ENCODE data around the gene FAR1. TPM values are rescaled to one million over a fixed set of nuclear protein-coding genes. Genes with fewer than 3 reads are reported as not detected.

Gene FAR1
- total RNA-seq, 2 experiments from 2014 or later: 39.5 to 41.3 TPM

GRCh38 chr11:13676576-13676975 lies 8.1 kb downstream of the FAR1 start:
- CTCF ChIA-PET: no interaction called here
- Mint-ChIP-seq H3K27ac (no peak overlapping the region), H3K36me3 (peaks cover 8% of the 10 kb centered on the region), H3K4me3 (no peak overlapping the region), H3K4me1 (ENCODE audit: low read depth) (peaks cover 40% of the 10 kb centered on the region), H3K27me3 (no peaks in the 10 kb centered on the region), H3K9me3 (no peaks in the 10 kb centered on the region)
- POLR2A ChIA-PET: no interaction called here
- intact Hi-C loops (cut with micrococcal nuclease): no loop called here
- DNase-seq: no peak

GRCh38 chr11:13679768-13680167 lies 11.3 kb downstream of the FAR1 start:
- ChIA-PET CTCF (no interaction called here), POLR2A (no interaction called here)
- no peak for DNase-seq
- intact Hi-C loops (cut with micrococcal nuclease): no loop called here
- H3K4me1 Mint-ChIP-seq (ENCODE audit: low read depth): peaks cover 28% of the 10 kb centered on the region
- no peak overlapping the region for H3K27ac Mint-ChIP-seq
- H3K4me3 Mint-ChIP-seq: no peak overlapping the region
- H3K27me3 Mint-ChIP-seq: no peaks in the 10 kb centered on the region
- H3K36me3 Mint-ChIP-seq: peaks cover 6% of the 10 kb centered on the region
- no peaks in the 10 kb centered on the region for H3K9me3 Mint-ChIP-seq

- H3K27me3 Mint-ChIP-seq: no peaks in the 10 kb centered on the region
- no peak for DNase-seq
- H3K27ac Mint-ChIP-seq: no peak overlapping the region
- H3K4me3 Mint-ChIP-seq: no peak overlapping the region
- ChIA-PET CTCF (no interaction called here), POLR2A (no interaction called here)
- peaks cover 15% of the 10 kb centered on the region for H3K36me3 Mint-ChIP-seq
- intact Hi-C loops (cut with micrococcal nuclease): no loop called here
- peaks cover 30% of the 10 kb centered on the region for H3K4me1 Mint-ChIP-seq (ENCODE audit: low read depth)
- H3K9me3 Mint-ChIP-seq: no peaks in the 10 kb centered on the region
These were observed 12.2 kb downstream of the FAR1 start for GRCh38 chr11:13680501-13681264.

GRCh38 chr11:13681446-13681845 lies 13.0 kb downstream of the FAR1 start:
- Mint-ChIP-seq H3K4me3 (no peak overlapping the region), H3K27ac (no peak overlapping the region), H3K9me3 (no peaks in the 10 kb centered on the region), H3K36me3 (peaks cover 20% of the 10 kb centered on the region), H3K27me3 (no peaks in the 10 kb centered on the region), H3K4me1 (ENCODE audit: low read depth) (peaks cover 30% of the 10 kb centered on the region)
- DNase-seq: no peak
- CTCF ChIA-PET: no interaction called here
- intact Hi-C loops (cut with micrococcal nuclease): no loop called here
- POLR2A ChIA-PET: no interaction called here

GRCh38 chr11:13682212-13682611 lies 13.7 kb downstream of the FAR1 start:
- H3K27ac Mint-ChIP-seq: no peak overlapping the region
- intact Hi-C loops (cut with micrococcal nuclease): no loop called here
- no peaks in the 10 kb centered on the region for H3K27me3 Mint-ChIP-seq
- H3K4me3 Mint-ChIP-seq: no peak overlapping the region
- H3K4me1 Mint-ChIP-seq (ENCODE audit: low read depth): peaks cover 30% of the 10 kb centered on the region
- ChIA-PET CTCF (no interaction called here), POLR2A (no interaction called here)
- H3K36me3 Mint-ChIP-seq: peaks cover 20% of the 10 kb centered on the region
- no peak for DNase-seq
- no peaks in the 10 kb centered on the region for H3K9me3 Mint-ChIP-seq

GRCh38 chr11:13685461-13686108 lies 17.1 kb downstream of the FAR1 start:
- Mint-ChIP-seq H3K9me3 (no peaks in the 10 kb centered on the region), H3K27me3 (no peaks in the 10 kb centered on the region), H3K36me3 (peaks cover 20% of the 10 kb centered on the region), H3K27ac (no peak overlapping the region), H3K4me1 (ENCODE audit: low read depth) (peaks cover 18% of the 10 kb centered on the region), H3K4me3 (no peak overlapping the region)
- no peak for DNase-seq
- CTCF ChIA-PET: interaction anchor here (1.4 kb wide), 1 partner anchor 8 kb away, joined by 4 read pairs; no protein-coding TSS in a partner anchor
- intact Hi-C loops (cut with micrococcal nuclease): no loop called here
- POLR2A ChIA-PET: no interaction called here

GRCh38 chr11:13686776-13687175 lies 18.3 kb downstream of the FAR1 start:
- peaks cover 24% of the 10 kb centered on the region for H3K36me3 Mint-ChIP-seq
- intact Hi-C loops (cut with micrococcal nuclease): no loop called here
- H3K27ac Mint-ChIP-seq: no peak overlapping the region
- CTCF ChIA-PET: interaction anchor here (1.1 to 1.4 kb wide), 2 partner anchors 9 to 19 kb away, joined by 4 read pairs; no protein-coding TSS in a partner anchor
- no peak for DNase-seq
- H3K9me3 Mint-ChIP-seq: no peaks in the 10 kb centered on the region
- H3K27me3 Mint-ChIP-seq: no peaks in the 10 kb centered on the region
- no peak overlapping the region for H3K4me3 Mint-ChIP-seq
- POLR2A ChIA-PET: no interaction called here
- H3K4me1 Mint-ChIP-seq (ENCODE audit: low read depth): peaks cover 19% of the 10 kb centered on the region

GRCh38 chr11:13687271-13687670 lies 18.8 kb downstream of the FAR1 start:
- DNase-seq: no peak
- no peak overlapping the region for H3K4me3 Mint-ChIP-seq
- H3K9me3 Mint-ChIP-seq: no peaks in the 10 kb centered on the region
- no peak overlapping the region for H3K27ac Mint-ChIP-seq
- ChIA-PET CTCF (interaction anchor here (1.1 to 1.4 kb wide), 2 partner anchors 10 to 20 kb away, joined by 4 read pairs; no protein-coding TSS in a partner anchor), POLR2A (no interaction called here)
- H3K36me3 Mint-ChIP-seq: peaks cover 24% of the 10 kb centered on the region
- peaks cover 19% of the 10 kb centered on the region for H3K4me1 Mint-ChIP-seq (ENCODE audit: low read depth)
- intact Hi-C loops (cut with micrococcal nuclease): no loop called here
- no peaks in the 10 kb centered on the region for H3K27me3 Mint-ChIP-seq

- intact Hi-C loops (cut with micrococcal nuclease): no loop called here
- H3K4me1 Mint-ChIP-seq (ENCODE audit: low read depth): peaks cover 7% of the 10 kb centered on the region
- no peak overlapping the region for H3K27ac Mint-ChIP-seq
- H3K9me3 Mint-ChIP-seq: no peaks in the 10 kb centered on the region
- H3K36me3 Mint-ChIP-seq: peaks cover 20% of the 10 kb centered on the region
- no peak overlapping the region for H3K4me3 Mint-ChIP-seq
- DNase-seq: no peak
- H3K27me3 Mint-ChIP-seq: no peaks in the 10 kb centered on the region
- POLR2A ChIA-PET: no interaction called here
- CTCF ChIA-PET: no interaction called here
These were observed 22.9 kb downstream of the FAR1 start for GRCh38 chr11:13691286-13691899.

GRCh38 chr11:13692172-13692571 lies 23.7 kb downstream of the FAR1 start:
- DNase-seq: no peak
- intact Hi-C loops (cut with micrococcal nuclease): no loop called here
- POLR2A ChIA-PET: no interaction called here

GRCh38 chr11:13694115-13694514 lies 25.6 kb downstream of the FAR1 start:
- H3K9me3 Mint-ChIP-seq: no peaks in the 10 kb centered on the region
- DNase-seq: no peak
- intact Hi-C loops (cut with micrococcal nuclease): no loop called here
- ChIA-PET CTCF (interaction anchor here (1.0 to 1.5 kb wide), 2 partner anchors 26 to 455 kb away, joined by 3 read pairs; no protein-coding TSS in a partner anchor), POLR2A (interaction anchor here (1.2 kb wide), 1 partner anchor 25 kb away, joined by 3 read pairs; no protein-coding TSS in a partner anchor)
- peaks cover 30% of the 10 kb centered on the region for H3K36me3 Mint-ChIP-seq
- no peak overlapping the region for H3K27ac Mint-ChIP-seq
- H3K4me3 Mint-ChIP-seq: no peak overlapping the region
- H3K4me1 Mint-ChIP-seq (ENCODE audit: low read depth): peaks cover 7% of the 10 kb centered on the region
- H3K27me3 Mint-ChIP-seq: no peaks in the 10 kb centered on the region

More at GRCh38 chr11:13692172-13692571, 23.7 kb downstream of the FAR1 start:
- H3K4me3 Mint-ChIP-seq: no peak overlapping the region
- no peaks in the 10 kb centered on the region for H3K27me3 Mint-ChIP-seq
- CTCF ChIA-PET: no interaction called here
- H3K36me3 Mint-ChIP-seq: peaks cover 20% of the 10 kb centered on the region
- no peaks in the 10 kb centered on the region for H3K9me3 Mint-ChIP-seq
- H3K27ac Mint-ChIP-seq: no peak overlapping the region
- H3K4me1 Mint-ChIP-seq (ENCODE audit: low read depth): peaks cover 7% of the 10 kb centered on the region

- H3K9me3 Mint-ChIP-seq: no peaks in the 10 kb centered on the region
- peaks cover 4% of the 10 kb centered on the region for H3K4me1 Mint-ChIP-seq (ENCODE audit: low read depth)
- H3K27ac Mint-ChIP-seq: no peak overlapping the region
- peaks cover 26% of the 10 kb centered on the region for H3K36me3 Mint-ChIP-seq
- ChIA-PET CTCF (no interaction called here), POLR2A (no interaction called here)
- intact Hi-C loops (cut with micrococcal nuclease): no loop called here
- DNase-seq: no peak
- no peak overlapping the region for H3K4me3 Mint-ChIP-seq
- H3K27me3 Mint-ChIP-seq: no peaks in the 10 kb centered on the region
These were observed 27.4 kb downstream of the FAR1 start for GRCh38 chr11:13695886-13696285.
